A673 (cell line): ENCODE measurements around the gene FAM13A.

ENCODE experiments used
- CTCF ChIP-seq: fragments of 300-800, 200-600 bp; sonication (generic); conservative IDR thresholded peaks from 2 replicates; pipeline ENCODE4 v1.5.1; 2017; ENCODE audit warnings: low read depth, mild to moderate bottlenecking, antibody characterized with exemption, low read length, moderate library complexity, mixed read lengths
- EZH2 ChIP-seq: fragments of 200-600 bp; sonication (generic); IDR thresholded peaks from 2 replicates; pipeline ENCODE4 v1.6.1; 2017; ENCODE audit warnings: borderline replicate concordance, low read depth, mild to moderate bottlenecking, mixed read lengths, antibody characterized with exemption, low read length; ENCODE audit not compliant: poor library complexity, severe bottlenecking

- TF ChIP-seq CTCF (no peak), EZH2 (no peak)
These were observed 324.1 kb downstream of the FAM13A start for GRCh38 chr4:88732714-88733368.
